Common myeloid progenitor, CD34-positive (primary cell): ENCODE data around the gene GABRG3.

Experiments
- CTCF ChIA-PET: fragments of 350-600 bp; sonication (Branson Sonifier 250); formaldehyde crosslinking; loops from one replicate; lab custom pipeline; 2021; ENCODE audit warnings: antibody characterized with exemption; lab: Charles Lee
- POLR2A ChIA-PET: fragments of 350-600 bp; sonication (Branson Sonifier 250); formaldehyde crosslinking; loops from one replicate; lab custom pipeline; 2021; ENCODE audit warnings: antibody characterized with exemption; lab: Charles Lee
- DNase-seq, 3 donors: peaks; one replicate each; pipeline versions ENCODE4 v3.0.0 to v3.0.0-alpha.2; 2013
- H3K27ac ChIP-seq, 2 experiments: 1 replicate in 1 of 2; 2 replicates in 1 of 2; pipeline ENCODE4 v1.7.0; 2013; ENCODE audit warnings: inconsistent platforms in 2 of 2, low read length in 2 of 2, mild to moderate bottlenecking in 2 of 2, low read depth in 1 of 2, moderate library complexity in 1 of 2; ENCODE audit not compliant: severe bottlenecking in 2 of 2, insufficient read depth in 1 of 2, poor library complexity in 1 of 2
- H3K27me3 ChIP-seq, 5 experiments: replicated peaks in 2 of 5; 1 replicate in 3 of 5; 2 replicates in 2 of 5; pipeline versions ENCODE4 v1.6.1 to v1.7.0; 2013; ENCODE audit warnings: low read length in 4 of 5, mild to moderate bottlenecking in 2 of 5, moderate library complexity in 2 of 5, inconsistent platforms in 1 of 5; ENCODE audit not compliant: insufficient read depth in 5 of 5, control insufficient read depth in 4 of 5
- H3K36me3 ChIP-seq, 4 experiments: 1 replicate in 2 of 4; 2 replicates in 2 of 4; pipeline versions ENCODE4 v1.6.1 to v1.7.0; 2013; ENCODE audit warnings: low read length in 3 of 4, control low read depth in 1 of 4, mild to moderate bottlenecking in 1 of 4; ENCODE audit not compliant: control insufficient read depth in 4 of 4, insufficient read depth in 4 of 4
- H3K4me1 ChIP-seq, 4 experiments: 1 replicate in 3 of 4; 2 replicates in 1 of 4; pipeline versions ENCODE4 v1.6.1 to v1.7.1; 2013; ENCODE audit warnings: low read length in 3 of 4, mild to moderate bottlenecking in 3 of 4, control low read depth in 1 of 4, inconsistent platforms in 1 of 4, moderate library complexity in 1 of 4; ENCODE audit not compliant: control insufficient read depth in 4 of 4, insufficient read depth in 4 of 4; ENCODE audit errors: control extremely low read depth in 1 of 4
- H3K4me3 ChIP-seq, 7 experiments: 1 replicate in 4 of 7; 2 replicates in 3 of 7; pipeline versions ENCODE4 v1.5.1 to v1.7.0; 2013; ENCODE audit warnings: mild to moderate bottlenecking in 7 of 7, low read length in 6 of 7, moderate library complexity in 6 of 7, inconsistent platforms in 2 of 7, low read depth in 2 of 7, control low read depth in 1 of 7; ENCODE audit not compliant: insufficient read depth in 4 of 7, control insufficient read depth in 1 of 7; ENCODE audit errors: extremely low read depth in 1 of 7
- H3K9me3 ChIP-seq, 5 experiments: 1 replicate in 4 of 5; 2 replicates in 1 of 5; pipeline versions ENCODE4 v1.6.1 to v1.7.1; 2013; ENCODE audit warnings: low read length in 4 of 5, mild to moderate bottlenecking in 2 of 5, inconsistent platforms in 1 of 5, low read depth in 1 of 5, moderate library complexity in 1 of 5; ENCODE audit not compliant: control insufficient read depth in 4 of 5, insufficient read depth in 2 of 5; ENCODE audit errors: control extremely low read depth in 1 of 5
- WGBS: methylation state at CpG from one replicate; pipeline ENCODE4 v1.1.5; 2013; ENCODE audit not compliant: insufficient coverage; 5-methylcytosine and 5-hydroxymethylcytosine counted together

Gene GABRG3

GRCh38 chr15:27019687-27020086, 48.7 kb downstream of the GABRG3 start:
- Histone ChIP-seq H3K4me3 (no peak overlapping the region), H3K4me1 (no peaks in the 10 kb centered on the region), H3K27ac (no peak overlapping the region), H3K9me3 (no peaks in the 10 kb centered on the region), H3K36me3 (no peaks in the 10 kb centered on the region), H3K27me3 (peaks cover 0 to 2% (median 0%) of the 10 kb centered on the region in 5 experiments)
- WGBS: 95% methylated on average over 3 of the region's 6 CpGs
- no peak for DNase-seq
- POLR2A ChIA-PET: no interaction called here
- CTCF ChIA-PET: no interaction called here

DNA sequence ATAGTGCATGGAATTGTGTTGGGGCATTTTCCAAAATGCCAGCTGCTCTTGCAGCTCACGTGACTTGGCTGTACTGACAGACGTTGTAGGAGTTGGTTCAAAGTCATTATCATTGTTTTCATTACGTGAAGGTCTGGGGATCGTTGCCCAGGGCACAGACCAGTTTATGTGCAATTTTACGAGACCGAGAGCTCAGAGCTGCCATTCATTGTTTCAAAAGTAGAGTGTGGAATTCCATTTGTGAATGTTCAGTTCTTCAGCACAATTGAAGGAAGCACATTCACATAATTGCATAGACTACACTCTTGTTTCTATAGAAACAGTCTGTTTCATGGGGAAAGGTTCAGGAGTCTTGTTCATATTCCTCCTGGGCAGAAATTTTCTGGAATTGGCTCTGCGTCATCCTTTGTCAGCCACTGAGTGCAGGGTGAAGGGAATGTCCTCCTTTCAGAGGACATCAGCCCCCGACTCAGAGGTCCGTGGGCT, 54.5 kb downstream of the GABRG3 start:
- no peak for DNase-seq
- Histone ChIP-seq H3K4me1 (peaks cover 0 to 3% (median 0%) of the 10 kb centered on the region in 4 experiments), H3K4me3 (no peak overlapping the region), H3K27me3 (peaks cover 0 to 2% (median 0%) of the 10 kb centered on the region in 5 experiments), H3K36me3 (no peaks in the 10 kb centered on the region), H3K9me3 (no peaks in the 10 kb centered on the region), H3K27ac (no peak overlapping the region)
- POLR2A ChIA-PET: no interaction called here
- 41% methylated on average over 8 of the region's 9 CpGs for WGBS
- CTCF ChIA-PET: no interaction called here

DNA sequence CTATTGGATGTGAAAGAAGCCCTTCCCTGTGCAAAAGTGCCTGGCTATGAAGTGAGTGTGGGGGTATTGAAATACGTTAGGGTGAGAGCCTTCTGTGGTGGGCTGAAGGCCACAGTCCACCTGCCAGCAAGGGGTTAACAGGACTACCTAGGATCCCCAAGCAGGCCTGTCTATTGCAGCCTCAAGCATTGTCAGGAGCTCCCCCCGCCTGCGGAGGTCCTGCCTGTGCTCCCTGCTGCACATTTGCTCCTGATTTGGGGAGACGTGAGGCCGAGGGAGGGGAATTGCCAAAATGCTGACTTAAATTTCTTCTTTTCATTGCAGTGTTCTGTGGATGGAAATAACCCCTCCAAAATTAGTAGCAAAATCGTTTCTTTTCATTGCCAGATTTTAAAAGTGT, 56.2 kb downstream of the GABRG3 start:
- CTCF ChIA-PET: no interaction called here
- Histone ChIP-seq H3K27me3 (peaks cover 0 to 2% (median 0%) of the 10 kb centered on the region in 5 experiments), H3K36me3 (no peaks in the 10 kb centered on the region), H3K4me3 (no peak overlapping the region), H3K9me3 (no peaks in the 10 kb centered on the region), H3K27ac (no peak overlapping the region), H3K4me1 (peaks cover 0 to 3% (median 0%) of the 10 kb centered on the region in 4 experiments)
- no peak for DNase-seq
- POLR2A ChIA-PET: no interaction called here
- 63% methylated on average over 3 of the region's 6 CpGs for WGBS

DNA sequence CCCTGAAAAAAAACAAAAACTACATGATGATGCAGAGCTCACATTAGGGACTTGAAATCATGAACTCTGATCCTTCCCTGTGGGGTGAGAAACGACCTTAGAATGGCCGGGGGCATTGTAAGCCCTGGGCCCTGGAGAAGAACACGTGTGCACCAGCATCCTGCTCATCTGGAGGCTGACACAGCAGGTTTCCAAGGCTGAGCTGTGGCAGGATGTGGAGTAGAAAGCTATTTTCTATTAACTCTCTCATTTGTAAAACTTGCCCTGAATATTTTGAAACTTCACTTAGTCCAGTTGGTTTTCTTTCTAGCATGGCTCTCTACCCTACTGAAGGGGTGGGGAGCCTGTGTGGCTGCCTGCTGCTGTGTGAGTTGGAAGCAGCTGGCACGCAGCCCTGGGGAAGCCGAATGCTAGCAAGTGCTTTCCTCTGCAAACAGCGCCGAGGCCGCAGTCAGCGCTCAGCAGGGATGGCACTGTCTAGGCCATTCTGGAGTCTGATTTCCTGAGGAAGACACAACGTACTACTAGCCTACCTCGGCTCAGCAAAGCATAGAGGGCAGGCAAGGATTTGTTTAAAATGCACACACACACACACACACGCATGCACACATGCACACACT, 58.0 kb downstream of the GABRG3 start:
- 64% methylated on average over 12 of the region's 12 CpGs for WGBS
- ChIA-PET POLR2A (no interaction called here), CTCF (no interaction called here)
- no peak for DNase-seq
- peaks cover 0 to 2% (median 0%) of the 10 kb centered on the region in 5 experiments for H3K27me3 ChIP-seq
- H3K36me3 ChIP-seq: no peaks in the 10 kb centered on the region
- no peak overlapping the region for H3K4me3 ChIP-seq
- H3K4me1 ChIP-seq: peaks cover 0 to 3% (median 0%) of the 10 kb centered on the region in 4 experiments
- H3K9me3 ChIP-seq: no peaks in the 10 kb centered on the region
- no peak overlapping the region for H3K27ac ChIP-seq

- Histone ChIP-seq H3K36me3 (no peaks in the 10 kb centered on the region), H3K27me3 (no peaks in the 10 kb centered on the region), H3K4me3 (no peak overlapping the region), H3K27ac (no peak overlapping the region), H3K9me3 (no peaks in the 10 kb centered on the region), H3K4me1 (no peaks in the 10 kb centered on the region)
- ChIA-PET CTCF (no interaction called here), POLR2A (no interaction called here)
- no peak for DNase-seq
- 94% methylated on average over 10 of the region's 14 CpGs for WGBS
Observed at GRCh38 chr15:27036210-27036609, 65.2 kb downstream of the GABRG3 start.

DNA sequence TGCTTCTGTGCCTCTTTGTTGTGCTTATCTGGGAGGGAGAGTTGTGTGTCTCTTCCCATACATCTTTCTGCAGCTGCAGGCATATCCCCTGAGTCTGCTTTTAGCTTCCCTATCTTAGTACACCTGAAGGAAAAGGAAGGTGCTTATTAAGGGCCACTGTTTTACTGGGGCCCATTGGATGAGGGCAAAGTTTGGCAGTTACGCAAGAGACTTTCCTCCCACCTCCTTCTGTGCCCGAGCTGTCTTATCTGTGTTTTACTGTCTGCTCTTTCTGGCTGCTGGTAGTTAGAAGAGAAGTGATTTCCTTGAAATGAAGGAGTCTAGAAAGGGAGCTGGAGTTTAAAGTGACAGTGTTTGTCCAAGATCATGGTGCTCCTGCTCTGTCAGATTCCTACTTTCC, 66.5 kb downstream of the GABRG3 start:
- H3K9me3 ChIP-seq: no peaks in the 10 kb centered on the region
- DNase-seq: no peak
- H3K4me1 ChIP-seq: no peaks in the 10 kb centered on the region
- ChIA-PET CTCF (no interaction called here), POLR2A (no interaction called here)
- no peak overlapping the region for H3K27ac ChIP-seq
- H3K36me3 ChIP-seq: no peaks in the 10 kb centered on the region
- H3K4me3 ChIP-seq: no peak overlapping the region
- no peaks in the 10 kb centered on the region for H3K27me3 ChIP-seq
- 67% methylated on average over 2 of the region's 2 CpGs for WGBS

- H3K4me1 ChIP-seq: no peaks in the 10 kb centered on the region
- no peak overlapping the region for H3K4me3 ChIP-seq
- POLR2A ChIA-PET: no interaction called here
- no peak for DNase-seq
- no peaks in the 10 kb centered on the region for H3K9me3 ChIP-seq
- no peaks in the 10 kb centered on the region for H3K36me3 ChIP-seq
- CTCF ChIA-PET: no interaction called here
- H3K27me3 ChIP-seq: no peaks in the 10 kb centered on the region
- WGBS: 52% methylated on average over 3 of the region's 3 CpGs
- no peak overlapping the region for H3K27ac ChIP-seq
Observed at GRCh38 chr15:27039152-27039551, 68.2 kb downstream of the GABRG3 start.
